IMR-90 (cell line): Measurements from ENCODE around the gene IGSF3. TPM values are rescaled to one million over a fixed set of nuclear protein-coding genes. Genes with fewer than 3 reads are reported as not detected.
"Not testable (repeated sequence)": the region's sequence is repeated elsewhere in the genome, so short reads cannot be mapped to it uniquely, and the experiment has no call there.

Source experiments
- ATAC-seq: fragments of 200-7000 bp; cut with Tn5 transposase; 2 replicates; pipeline ENCODE4 v1.9.1; 2020; ENCODE audit warnings: low read depth, mild to moderate bottlenecking, moderate library complexity
- BruUV-seq: library from RNA; stranded (reverse); fragments of 400-500 nt; replicated peaks from 2 replicates; lab custom pipeline; 2021; lab: Mats Ljungman, UMichigan
- CTCF ChIA-PET: fragments of 300-600 bp; formaldehyde crosslinking; extraction: SDS; loops from one replicate; lab custom pipeline; 2021; ENCODE audit warnings: antibody characterized with exemption; lab: Yijun Ruan, JAX
- POLR2A ChIA-PET: fragments of 300-600 bp; sonication (Branson Sonifier 250); formaldehyde crosslinking; loops from one replicate; lab custom pipeline; 2022; ENCODE audit warnings: antibody characterized with exemption; ENCODE audit not compliant: unreplicated experiment; lab: Charles Lee
- DNase-seq: peaks from one replicate; pipeline ENCODE4 v3.0.0; 2013
- H2AFZ ChIP-seq: replicated peaks from 2 replicates; pipeline ENCODE3; 2013; ENCODE audit warnings: low read length, mild to moderate bottlenecking; ENCODE audit not compliant: poor library complexity
- H2AK5ac ChIP-seq: 2 replicates; pipeline ENCODE4 v1.6.1; 2013; ENCODE audit warnings: low read depth, low read length, inconsistent platforms
- H2AK9ac ChIP-seq: replicated peaks from 2 replicates; pipeline ENCODE3; 2013; ENCODE audit warnings: mild to moderate bottlenecking, low read depth, low read length, moderate library complexity; ENCODE audit not compliant: poor library complexity
- H2BK120ac ChIP-seq: 2 replicates; pipeline ENCODE4 v1.6.1; 2013; ENCODE audit warnings: low read depth, low read length, inconsistent platforms
- H2BK15ac ChIP-seq: 3 replicates; pipeline ENCODE4 v1.6.1; 2013; ENCODE audit warnings: low read depth, low read length, inconsistent platforms
- H2BK20ac ChIP-seq: 2 replicates; pipeline ENCODE4 v1.6.1; 2013; ENCODE audit warnings: low read depth, mild to moderate bottlenecking, inconsistent platforms, low read length, moderate library complexity
- H2BK5ac ChIP-seq: 2 replicates; pipeline ENCODE4 v1.6.1; 2013; ENCODE audit warnings: mild to moderate bottlenecking, low read depth, low read length, inconsistent platforms; ENCODE audit not compliant: poor library complexity, severe bottlenecking
- H3K14ac ChIP-seq: replicated peaks from 2 replicates; pipeline ENCODE4 v1.6.1; 2013; ENCODE audit warnings: low read depth, low read length, inconsistent platforms
- H3K18ac ChIP-seq: 2 replicates; pipeline ENCODE4 v1.6.1; 2013; ENCODE audit warnings: low read depth, low read length, control low read depth
- H3K23ac ChIP-seq: 2 replicates; pipeline ENCODE4 v1.6.1; 2013; ENCODE audit warnings: low read depth, low read length, inconsistent platforms
- H3K27ac ChIP-seq: 2 replicates; pipeline ENCODE4 v1.5.1; 2013; ENCODE audit warnings: mild to moderate bottlenecking, control low read depth, low read length; ENCODE audit not compliant: insufficient read depth
- H3K27me3 ChIP-seq: 2 replicates; pipeline ENCODE4 v1.6.1; 2013; ENCODE audit warnings: low read length; ENCODE audit not compliant: control insufficient read depth, insufficient read depth
- H3K36me3 ChIP-seq: 2 replicates; pipeline ENCODE4 v1.6.1; 2013; ENCODE audit warnings: low read length, mixed read lengths; ENCODE audit not compliant: control insufficient read depth, insufficient read depth
- H3K4ac ChIP-seq: 2 replicates; pipeline ENCODE4 v1.6.1; 2013; ENCODE audit warnings: low read depth, low read length, inconsistent platforms
- H3K4me1 ChIP-seq: 2 replicates; pipeline ENCODE4 v1.6.1; 2013; ENCODE audit warnings: low read length, mixed read lengths; ENCODE audit not compliant: control insufficient read depth, insufficient read depth
- H3K4me2 ChIP-seq: 2 replicates; pipeline ENCODE4 v1.6.1; 2013; ENCODE audit warnings: low read depth, mild to moderate bottlenecking, control low read depth, low read length, moderate library complexity
- H3K4me3 ChIP-seq: 2 replicates; pipeline ENCODE4 v1.5.1; 2013; ENCODE audit warnings: low read depth, mild to moderate bottlenecking, control low read depth, low read length, moderate library complexity; ENCODE audit not compliant: insufficient read depth
- H3K56ac ChIP-seq: 2 replicates; pipeline ENCODE4 v1.6.1; 2013; ENCODE audit warnings: low read length, inconsistent platforms; ENCODE audit not compliant: insufficient read depth; ENCODE audit errors: extremely low read depth
- H3K79me1 ChIP-seq, 2 experiments: 2 replicates each; pipeline ENCODE4 v1.6.1; 2013; ENCODE audit warnings: low read length in 2 of 2, inconsistent platforms in 1 of 2, low read depth in 1 of 2
- H3K9ac ChIP-seq: 2 replicates; pipeline ENCODE4 v1.6.1; 2013; ENCODE audit warnings: low read depth, low read length, control low read depth
- H3K9me1 ChIP-seq: 2 replicates; pipeline ENCODE4 v1.6.1; 2013; ENCODE audit warnings: low read length, inconsistent platforms; ENCODE audit not compliant: insufficient read depth
- H3K9me3 ChIP-seq: 2 replicates; pipeline ENCODE4 v1.6.1; 2013; ENCODE audit warnings: low read length; ENCODE audit not compliant: control insufficient read depth, insufficient read depth
- H4K20me1 ChIP-seq: 2 replicates; pipeline ENCODE4 v1.6.1; 2013; ENCODE audit warnings: low read length, inconsistent platforms; ENCODE audit not compliant: insufficient read depth
- H4K5ac ChIP-seq: 2 replicates; pipeline ENCODE4 v1.6.1; 2013; ENCODE audit warnings: mild to moderate bottlenecking, low read depth, low read length, control low read depth
- H4K8ac ChIP-seq, 2 experiments: 2 replicates each; pipeline ENCODE4 v1.6.1; 2013; ENCODE audit warnings: low read depth in 2 of 2, low read length in 2 of 2, control low read depth in 1 of 2, inconsistent platforms in 1 of 2
- H4K91ac ChIP-seq: 2 replicates; pipeline ENCODE4 v1.6.1; 2013; ENCODE audit warnings: low read depth, low read length, inconsistent platforms; ENCODE audit not compliant: insufficient read depth
- CTCF ChIP-seq: conservative IDR thresholded peaks from 2 replicates; pipeline ENCODE4 v1.5.1; 2012; ENCODE audit warnings: mild to moderate bottlenecking, low read depth, low read length, improper control_type of control experiment
- whole genome bisulfite sequencing, 2 experiments: methylation state at CpG; one replicate each; pipeline versions ENCODE4 v1.1.5 to v1.1.7; 2013; ENCODE audit warnings: missing lambda C conversion rate in 2 of 2; ENCODE audit not compliant: insufficient read length in 1 of 2; ENCODE audit errors: extremely low coverage in 2 of 2; 5-methylcytosine and 5-hydroxymethylcytosine counted together
- dilution Hi-C: fragments of 300-500 bp; cut with HindIII; formaldehyde crosslinking; loops from one replicate; pipeline ENCODE4 v1.14.3; 2018; ENCODE audit warnings: low sequenced_read_pairs; ENCODE audit not compliant: unreplicated experiment
- in situ Hi-C: fragments of 300-500 bp; cut with MboI; formaldehyde crosslinking; loops from 3 replicates; pipeline ENCODE4 v1.14.3; 2019; ENCODE audit warnings: low sequenced_read_pairs, inconsistent platforms, mixed read lengths
- intact Hi-C: fragments of 100-400 bp; cut with micrococcal nuclease; formaldehyde crosslinking; loops from 2 replicates; pipeline ENCODE4 v1.10.0; 2022
- polyA plus RNA-seq, 3 experiments: library from polyadenylated mRNA; depleted of rRNA; stranded (reverse); fragments of >200 nt; gene quantifications; 2 replicates each; pipeline ENCODE4 v1.2.3, GENCODE V29; 2012; ENCODE audit warnings: low replicate concordance in 1 of 3
- total RNA-seq: library from RNA; depleted of rRNA; stranded (reverse); fragments of >200 nt; gene quantifications from 2 replicates; pipeline ENCODE4 v1.2.3, GENCODE V29; 2012

The IGSF3 gene
- total and polyA plus RNA-seq, 2 of the 4 experiments (the other 2 are of a cell fraction): under 0.01 to 0.02 TPM

- H3K4me3 ChIP-seq, H4K5ac ChIP-seq, H3K18ac ChIP-seq, ATAC-seq, BruUV-seq, DNase-seq, H2AK9ac ChIP-seq, H3K36me3 ChIP-seq, H2AK5ac ChIP-seq, H3K27ac ChIP-seq, intact Hi-C loops, H4K8ac ChIP-seq, H2AFZ ChIP-seq, H2BK5ac ChIP-seq, H3K56ac ChIP-seq, H3K9me3 ChIP-seq, H4K20me1 ChIP-seq, H3K4ac ChIP-seq, H3K14ac ChIP-seq, POLR2A ChIA-PET, dilution Hi-C loops, H3K79me1 ChIP-seq, H3K9me1 ChIP-seq, H2BK20ac ChIP-seq, H4K91ac ChIP-seq, H3K23ac ChIP-seq, H2BK120ac ChIP-seq, H3K9ac ChIP-seq, H3K27me3 ChIP-seq, H3K4me1 ChIP-seq, H3K4me2 ChIP-seq, H2BK15ac ChIP-seq, in situ Hi-C loops: not testable (repeated sequence)
- TF ChIP-seq CTCF: peak; percentile 25
- CTCF ChIA-PET: interaction anchor here (0.7 to 2.7 kb wide), 5 partner anchors 9 to 114 kb away, joined by 3 to 19 read pairs (median 4); no protein-coding TSS in a partner anchor
- WGBS, 2 experiments: no CpG with 5 or more reads among the region's 4 CpGs
Measured at GRCh38 chr1:116595065-116595840, 72.3 kb downstream of the IGSF3 start.

- H3K36me3 ChIP-seq, H3K18ac ChIP-seq, H4K91ac ChIP-seq, H2AK9ac ChIP-seq, H4K5ac ChIP-seq, H3K9me1 ChIP-seq, H3K27ac ChIP-seq, ATAC-seq, H2AFZ ChIP-seq, H3K79me1 ChIP-seq, H4K8ac ChIP-seq, H3K4me1 ChIP-seq, H2BK5ac ChIP-seq, intact Hi-C loops, H2AK5ac ChIP-seq, H2BK15ac ChIP-seq, H3K56ac ChIP-seq, H2BK20ac ChIP-seq, BruUV-seq, H3K4me3 ChIP-seq, H3K4me2 ChIP-seq, H4K20me1 ChIP-seq, H3K27me3 ChIP-seq, CTCF ChIA-PET, H2BK120ac ChIP-seq, H3K14ac ChIP-seq, H3K4ac ChIP-seq, dilution Hi-C loops, POLR2A ChIA-PET, H3K9ac ChIP-seq, H3K23ac ChIP-seq, H3K9me3 ChIP-seq, in situ Hi-C loops, DNase-seq: not testable (repeated sequence)
- no CpG with 5 or more reads among the region's 3 CpGs for WGBS, 2 experiments
Measured at GRCh38 chr1:116593977-116594376, 73.6 kb downstream of the IGSF3 start.
